Keratinocyte (primary cell): ENCODE measurements around the gene AKTIP. TPM values are rescaled to one million over a fixed set of nuclear protein-coding genes. Genes with fewer than 3 reads are reported as not detected.

Source experiments
- DNase-seq: peaks from one replicate; pipeline ENCODE4 v3.0.0-alpha.2; 2011; ENCODE audit warnings: low read depth, missing footprints, low spot score
- FAIRE-seq: peaks from 2 replicates; lab custom pipeline; 2011; peaks lifted over from hg19 to GRCh38; lab: Jason Lieb, UNC
- H2AFZ ChIP-seq: 2 replicates; pipeline ENCODE4 v1.6.0; 2012; ENCODE audit warnings: low read length, control low read depth, inconsistent platforms; ENCODE audit not compliant: control insufficient read depth
- H3K27ac ChIP-seq: 2 replicates; pipeline ENCODE4 v1.5.1; 2011; ENCODE audit warnings: low read length; ENCODE audit not compliant: control insufficient read depth, insufficient read depth
- H3K27me3 ChIP-seq: 3 replicates; pipeline ENCODE4 v1.6.0; 2011; ENCODE audit warnings: low read length; ENCODE audit not compliant: control insufficient read depth, insufficient read depth; ENCODE audit errors: extremely low read depth
- H3K36me3 ChIP-seq, 2 experiments: 2 replicates in 1 of 2; 3 replicates in 1 of 2; pipeline ENCODE4 v1.5.1; 2011; ENCODE audit warnings: low read length in 2 of 2, mild to moderate bottlenecking in 1 of 2; ENCODE audit not compliant: control insufficient read depth in 2 of 2, insufficient read depth in 2 of 2; ENCODE audit errors: extremely low read depth in 1 of 2
- H3K4me1 ChIP-seq: 3 replicates; pipeline ENCODE4 v1.5.1; 2011; ENCODE audit warnings: low read length; ENCODE audit not compliant: control insufficient read depth, insufficient read depth; ENCODE audit errors: extremely low read depth
- H3K4me2 ChIP-seq: 3 replicates; pipeline ENCODE4 v1.6.0; 2011; ENCODE audit warnings: low read depth, low read length; ENCODE audit not compliant: control insufficient read depth, insufficient read depth; ENCODE audit errors: extremely low read depth
- H3K4me3 ChIP-seq, 3 experiments: fragments of 200-600 bp in 1 of 3; sonication (generic) in 1 of 3; 2 replicates in 2 of 3; 3 replicates in 1 of 3; pipeline ENCODE4 v1.5.1; 2011 to 2016; ENCODE audit warnings: low read length in 3 of 3, mild to moderate bottlenecking in 3 of 3, control low read depth in 2 of 3, inconsistent platforms in 1 of 3, low read depth in 1 of 3, mixed read lengths in 1 of 3, mixed run types in 1 of 3, moderate library complexity in 1 of 3; ENCODE audit not compliant: control insufficient read depth in 2 of 3, insufficient read depth in 2 of 3; ENCODE audit errors: extremely low read depth in 1 of 3
- H3K79me2 ChIP-seq: 2 replicates; pipeline ENCODE4 v1.6.0; 2012; ENCODE audit warnings: low read length; ENCODE audit not compliant: control insufficient read depth, insufficient read depth
- H3K9ac ChIP-seq: 3 replicates; pipeline ENCODE4 v1.6.0; 2011; ENCODE audit warnings: low read length; ENCODE audit not compliant: control insufficient read depth, insufficient read depth; ENCODE audit errors: extremely low read depth
- H3K9me1 ChIP-seq: 3 replicates; pipeline ENCODE4 v1.6.0; 2011; ENCODE audit warnings: low read length; ENCODE audit not compliant: control insufficient read depth, insufficient read depth; ENCODE audit errors: extremely low read depth
- H3K9me3 ChIP-seq: 2 replicates; pipeline ENCODE4 v1.5.1; 2012; ENCODE audit warnings: low read depth, low read length; ENCODE audit not compliant: control insufficient read depth
- H4K20me1 ChIP-seq: 3 replicates; pipeline ENCODE4 v1.6.0; 2011; ENCODE audit warnings: low read length; ENCODE audit not compliant: control insufficient read depth, insufficient read depth; ENCODE audit errors: extremely low read depth
- EZH2 ChIP-seq: IDR thresholded peaks from one replicate; pipeline ENCODE4 v1.6.1; 2012; ENCODE audit warnings: inconsistent platforms, mild to moderate bottlenecking, low read length, moderate library complexity
- dilution Hi-C: fragments of 300-500 bp; cut with MboI; formaldehyde crosslinking; loops from one replicate; pipeline ENCODE4 v1.7.0; 2020; ENCODE audit warnings: low sequenced_read_pairs; ENCODE audit not compliant: extremely low pct_ligation_motif_present
- polyA plus RNA-seq, 5 experiments: library from polyadenylated mRNA; depleted of rRNA in 3 of 5; stranded (reverse) in 3 of 5; stranded (forward) in 1 of 5; unstranded in 1 of 5; fragments of >200 nt; gene quantifications; 1 replicate in 1 of 5; 2 replicates in 3 of 5; 3 replicates in 1 of 5; pipeline versions ENCODE4 v1.2.1 to v1.2.3, GENCODE V29; 2011 to 2012; ENCODE audit warnings: missing spikeins in 2 of 5, low read depth in 1 of 5, low replicate concordance in 1 of 5
- TF ChIP-seq, protein P1 (sequence below), 3 experiments: IDR thresholded peaks in 1 of 3; conservative IDR thresholded peaks in 1 of 3; optimal IDR thresholded peaks in 1 of 3; 2 replicates in 2 of 3; 3 replicates in 1 of 3; pipeline versions ENCODE3 to v1.5.1; 2011; ENCODE audit warnings: low read length in 3 of 3, mild to moderate bottlenecking in 3 of 3, moderate library complexity in 2 of 3, control low read depth in 1 of 3, inconsistent platforms in 1 of 3; ENCODE audit not compliant: insufficient read depth in 2 of 3; ENCODE audit errors: extremely low read depth in 1 of 3

Gene AKTIP
- polyA plus RNA-seq, 1 donor (not counting 4 experiments of a cell fraction or from before 2014, with no cell fraction given) = 23.6 TPM

DNA sequence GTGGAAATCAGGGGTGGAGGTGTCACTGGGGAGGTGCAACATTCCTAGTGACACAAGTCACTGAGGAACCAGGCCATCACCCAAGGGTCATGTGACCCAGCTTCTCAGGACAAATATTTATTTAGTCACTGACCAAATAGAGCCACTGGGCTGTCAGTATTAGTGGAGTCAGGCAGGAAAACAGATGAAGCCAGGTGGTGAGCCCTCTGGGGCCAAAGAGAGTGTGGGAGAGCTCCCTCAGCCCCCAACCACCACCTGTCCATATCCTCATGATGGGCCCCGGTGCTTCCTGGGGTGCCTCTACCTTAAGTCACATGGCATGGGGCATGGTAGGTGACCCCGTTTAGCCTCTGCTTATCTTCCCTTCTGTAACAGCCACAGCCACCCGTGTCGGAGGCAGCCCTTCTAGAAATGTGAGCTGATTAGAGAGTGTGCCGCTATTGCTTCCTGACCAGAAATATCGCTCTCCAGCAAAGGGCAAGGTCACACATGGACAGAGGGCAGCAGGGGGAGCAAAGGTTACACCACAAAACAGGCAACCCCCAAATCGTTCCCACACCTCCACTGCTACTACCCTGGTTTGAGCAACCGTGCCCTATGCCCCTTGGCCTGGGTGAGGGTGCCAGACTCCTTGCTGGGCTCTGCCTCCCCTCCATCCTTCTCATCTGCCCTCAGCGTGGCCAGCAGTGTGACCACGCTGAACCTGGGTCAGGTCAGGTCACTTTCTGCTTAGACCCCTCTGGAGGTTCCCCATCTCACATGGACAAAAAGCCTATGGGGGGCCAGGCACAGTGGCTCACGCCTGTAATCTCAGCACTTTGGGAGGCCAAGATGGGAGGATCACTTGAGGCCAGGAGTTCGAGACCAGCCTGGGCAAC is 8.6 kb upstream of the AKTIP start:
- DNase-seq = no peak
- Histone ChIP-seq H3K4me2 (no peak overlapping the region), H3K27ac (no peak overlapping the region)

DNA sequence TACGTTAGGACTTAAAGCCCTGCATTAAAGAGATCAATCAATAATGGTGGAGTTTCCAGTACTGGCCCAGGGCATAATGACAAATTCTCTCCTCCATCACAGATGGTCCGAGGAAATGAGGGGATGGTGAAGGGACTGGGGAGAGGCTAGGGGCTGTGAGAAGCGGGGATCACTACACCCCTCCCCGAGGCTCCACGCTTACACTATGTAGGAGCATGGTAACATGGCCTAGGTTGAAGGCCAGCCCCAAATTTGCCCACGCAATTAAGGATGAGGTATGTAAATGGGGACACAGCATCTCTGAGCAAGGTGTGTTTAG is 8.0 kb upstream of the AKTIP start:
- Histone ChIP-seq H3K4me3 (no peak overlapping the region), H4K20me1 (no peaks in the 10 kb centered on the region), H3K4me1 (no peaks in the 10 kb centered on the region), H3K36me3 (no peaks in the 10 kb centered on the region), H3K9me1 (no peaks in the 10 kb centered on the region), H2AFZ (no peak overlapping the region), H3K4me2 (no peak overlapping the region), H3K27ac (no peak overlapping the region), H3K9me3 (no peaks in the 10 kb centered on the region), H3K9ac (no peak overlapping the region), H3K27me3 (no peaks in the 10 kb centered on the region), H3K79me2 (no peaks in the 10 kb centered on the region)
- dilution Hi-C loops = no loop called here
- DNase-seq = no peak
- FAIRE-seq = no peak
- TF ChIP-seq, protein P1, sequence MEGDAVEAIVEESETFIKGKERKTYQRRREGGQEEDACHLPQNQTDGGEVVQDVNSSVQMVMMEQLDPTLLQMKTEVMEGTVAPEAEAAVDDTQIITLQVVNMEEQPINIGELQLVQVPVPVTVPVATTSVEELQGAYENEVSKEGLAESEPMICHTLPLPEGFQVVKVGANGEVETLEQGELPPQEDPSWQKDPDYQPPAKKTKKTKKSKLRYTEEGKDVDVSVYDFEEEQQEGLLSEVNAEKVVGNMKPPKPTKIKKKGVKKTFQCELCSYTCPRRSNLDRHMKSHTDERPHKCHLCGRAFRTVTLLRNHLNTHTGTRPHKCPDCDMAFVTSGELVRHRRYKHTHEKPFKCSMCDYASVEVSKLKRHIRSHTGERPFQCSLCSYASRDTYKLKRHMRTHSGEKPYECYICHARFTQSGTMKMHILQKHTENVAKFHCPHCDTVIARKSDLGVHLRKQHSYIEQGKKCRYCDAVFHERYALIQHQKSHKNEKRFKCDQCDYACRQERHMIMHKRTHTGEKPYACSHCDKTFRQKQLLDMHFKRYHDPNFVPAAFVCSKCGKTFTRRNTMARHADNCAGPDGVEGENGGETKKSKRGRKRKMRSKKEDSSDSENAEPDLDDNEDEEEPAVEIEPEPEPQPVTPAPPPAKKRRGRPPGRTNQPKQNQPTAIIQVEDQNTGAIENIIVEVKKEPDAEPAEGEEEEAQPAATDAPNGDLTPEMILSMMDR (optimal IDR thresholded peaks at IDR 0.05 in 1 of 3, IDR thresholded peaks at IDR 0.05 in 1 of 3, conservative IDR thresholded peaks at IDR 0.05 in 1 of 3; ENCODE audit: extremely low read depth in 1 of 3, insufficient read depth in 2 of 3, low read length in 3 of 3) = no peak
- TF ChIP-seq EZH2 = no peak

More for the DNA sequence above, 8.6 kb upstream of the AKTIP start:
- TF ChIP-seq, protein P1 (optimal IDR thresholded peaks at IDR 0.05 in 1 of 3, IDR thresholded peaks at IDR 0.05 in 1 of 3, conservative IDR thresholded peaks at IDR 0.05 in 1 of 3; ENCODE audit: extremely low read depth in 1 of 3, insufficient read depth in 2 of 3, low read length in 3 of 3) = no peak
- TF ChIP-seq EZH2 = no peak
- H3K4me3 ChIP-seq = no peak overlapping the region
- H3K9me1 ChIP-seq = no peaks in the 10 kb centered on the region
- H2AFZ ChIP-seq = no peak overlapping the region
- no peak for FAIRE-seq
- H3K9ac ChIP-seq = no peak overlapping the region
- no peaks in the 10 kb centered on the region for H3K9me3 ChIP-seq
- H3K79me2 ChIP-seq = no peaks in the 10 kb centered on the region
- H3K36me3 ChIP-seq = no peaks in the 10 kb centered on the region
- H3K4me1 ChIP-seq = no peaks in the 10 kb centered on the region
- no peaks in the 10 kb centered on the region for H4K20me1 ChIP-seq
- dilution Hi-C loops = no loop called here
- no peaks in the 10 kb centered on the region for H3K27me3 ChIP-seq
